Activated CD4-positive, CD25-positive, alpha-beta regulatory T cell treated with anti-CD3 and anti-CD28 coated beads, Interleukin-2, amount 50 U/mL, for 72 hours (primary cell): Measurements from ENCODE around the gene DCTPP1.
A peak's percentile ranks its signal among the peaks of the same experiment; 100 is the strongest.

Source experiments
- DNase-seq: peaks from one replicate; pipeline ENCODE4 v3.0.0; 2021

The DCTPP1 gene

DNA sequence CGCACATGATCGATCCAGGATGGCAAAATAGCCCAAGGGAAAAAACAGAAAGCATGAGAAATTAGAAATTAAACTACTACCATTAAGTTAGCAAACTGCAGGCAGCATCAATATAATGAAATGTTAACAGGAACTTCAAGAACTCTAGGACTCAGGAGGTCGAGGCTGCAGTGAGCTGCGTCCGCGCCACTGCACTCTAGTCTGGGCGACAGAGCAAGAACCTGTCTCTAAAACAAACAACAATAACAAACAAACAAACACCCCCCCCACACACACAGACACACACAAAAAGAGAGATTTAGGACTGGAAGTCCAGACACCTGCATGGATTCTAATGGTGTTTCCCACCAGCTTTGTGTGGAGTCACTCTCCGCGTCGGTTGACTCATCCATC lies 16.4 kb upstream of the DCTPP1 start:
- no peak for DNase-seq

DNA sequence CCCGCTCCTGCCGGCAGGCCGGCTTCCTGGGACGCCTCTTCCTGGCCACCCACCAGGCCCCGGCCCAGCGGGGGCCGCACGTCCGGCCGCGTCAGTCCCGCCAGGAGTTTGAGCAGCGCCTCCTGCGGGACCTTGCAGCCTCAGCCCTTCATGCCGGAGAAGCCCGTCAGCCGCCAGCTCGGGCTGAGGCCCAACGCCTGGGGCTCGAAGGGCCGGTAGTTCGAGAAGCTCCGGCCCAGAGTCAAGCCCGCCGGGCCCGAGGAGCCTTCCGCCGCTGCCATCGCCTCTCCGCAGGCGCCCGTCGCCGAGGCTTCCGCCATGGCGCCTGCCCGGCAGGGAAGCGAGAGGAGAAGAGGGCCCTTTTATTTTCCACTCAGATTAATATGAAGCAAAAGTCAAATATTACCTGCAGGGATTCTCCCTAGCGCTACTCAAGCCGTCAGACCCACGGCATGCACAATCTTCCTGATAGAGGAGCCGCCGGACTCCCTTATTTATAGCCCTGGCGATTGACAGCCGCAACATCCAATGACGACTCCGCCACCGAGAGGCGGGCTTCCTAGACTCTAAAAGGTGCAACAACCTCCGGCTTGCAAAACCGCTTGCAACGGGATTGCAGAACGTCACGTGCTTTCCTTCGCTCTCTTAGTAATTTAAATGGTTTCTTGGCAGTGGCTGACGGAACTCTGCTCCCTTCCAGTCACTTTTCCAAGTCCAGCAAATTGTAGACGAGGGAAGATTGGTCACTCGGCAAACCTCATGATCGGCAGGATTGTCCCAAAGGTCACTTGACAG lies 15.8 kb upstream of the DCTPP1 start, which contains the start of gene SEPHS2:
Gene SEPHS2 (minus strand): TSS at position 467 of the 795 bp plus-strand sequence. CDS start 147 bp downstream, at position 320.
- peak; percentile 96 for DNase-seq

DNA sequence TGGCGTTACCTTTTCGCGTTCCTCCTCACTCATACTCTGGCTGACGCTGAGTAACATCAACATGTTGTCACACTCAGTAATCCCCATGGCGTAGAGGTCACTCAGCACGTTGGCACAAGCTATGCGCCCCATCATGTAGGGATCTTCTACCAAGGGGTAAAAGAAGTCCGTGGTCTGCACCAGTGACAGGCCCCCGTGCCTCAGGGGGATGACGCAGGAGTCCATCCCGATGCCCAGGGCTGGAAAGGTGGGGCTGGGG lies 15.2 kb upstream of the DCTPP1 start:
- DNase-seq, result no peak

DNA sequence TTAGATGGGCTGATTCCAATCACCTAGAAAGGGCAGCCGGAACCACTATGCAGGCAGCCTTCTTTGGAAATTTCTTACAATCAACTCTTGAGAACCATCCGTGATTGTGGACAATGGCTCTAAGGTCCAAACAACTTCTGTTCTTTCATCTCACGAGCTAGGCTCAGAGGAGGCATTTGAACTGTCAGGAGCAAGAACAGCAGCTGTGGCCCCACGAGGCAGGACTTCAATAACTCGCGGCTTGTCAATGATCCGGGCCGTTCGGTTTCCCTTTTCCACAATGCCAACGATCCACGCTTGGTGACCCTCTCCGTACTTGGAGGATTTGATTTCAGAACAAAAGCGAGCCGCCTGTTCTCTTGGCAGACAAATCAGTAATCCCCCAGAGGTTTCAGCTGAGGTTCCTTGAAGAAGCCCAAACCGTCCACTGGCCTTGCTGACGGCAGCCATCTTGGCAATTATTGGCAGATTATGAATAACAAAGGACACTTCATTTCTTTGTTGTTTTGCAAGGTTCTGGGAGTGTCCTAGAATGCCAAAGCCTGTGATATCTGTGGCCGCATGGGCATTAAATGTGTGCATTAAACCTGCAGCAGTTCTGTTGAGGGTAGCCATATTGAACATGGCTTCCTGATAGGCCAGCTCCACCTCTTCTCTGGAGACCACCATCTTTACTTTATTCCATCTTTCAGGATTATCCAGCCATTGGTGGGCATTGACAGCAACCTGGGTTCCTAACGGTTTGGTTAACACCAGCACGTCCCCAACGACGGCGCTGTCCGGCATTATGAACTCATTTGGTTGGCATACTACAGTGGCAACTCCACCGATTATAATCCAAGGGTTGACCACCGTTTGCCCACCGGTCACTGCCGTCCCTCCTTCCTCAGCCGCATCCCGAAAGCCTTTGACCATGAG lies 14.7 kb upstream of the DCTPP1 start:
- no peak for DNase-seq

DNA sequence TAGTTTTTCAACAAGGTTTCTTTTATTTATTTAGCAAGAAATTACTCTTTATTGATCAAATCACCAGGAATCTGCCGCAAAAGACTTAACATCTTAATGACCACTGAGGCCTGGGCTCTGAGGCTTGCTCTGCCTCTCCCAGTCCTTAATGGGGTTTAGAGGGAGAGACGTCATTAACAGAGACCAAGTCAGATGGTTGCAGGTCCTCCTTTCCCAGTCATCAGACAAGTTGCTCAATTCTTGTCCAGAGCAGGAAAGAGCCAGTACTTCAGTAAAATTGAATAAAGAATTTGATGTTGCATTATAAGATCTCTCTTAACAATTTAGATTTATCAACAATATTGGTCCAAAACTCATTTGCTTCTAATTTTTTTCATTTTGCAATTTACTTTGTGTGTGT lies 13.8 kb upstream of the DCTPP1 start:
- DNase-seq, result no peak

- DNase-seq, result no peak
Measured at GRCh38 chr16:30439720-30440348, 10.0 kb upstream of the DCTPP1 start.

DNA sequence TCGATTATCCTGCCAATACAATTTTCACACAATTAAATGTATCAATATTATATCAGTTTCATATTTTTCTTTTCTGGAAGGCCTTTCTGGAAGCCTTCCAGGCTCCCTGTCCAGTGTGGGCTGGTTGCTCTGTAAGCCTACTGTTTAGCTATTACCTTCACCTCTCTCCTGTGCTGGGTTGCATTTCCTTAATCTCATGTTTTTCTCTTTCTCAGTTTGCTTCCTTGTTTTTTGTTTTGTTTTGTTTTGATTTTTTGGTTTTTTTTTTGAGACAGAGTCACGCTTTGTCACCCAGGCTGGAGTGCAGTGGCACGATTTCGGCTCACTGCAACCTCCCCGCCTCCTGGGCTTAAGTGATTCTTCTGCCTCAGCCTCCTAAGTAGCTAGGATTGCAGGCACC lies 9.0 kb upstream of the DCTPP1 start:
- no peak for DNase-seq

DNA sequence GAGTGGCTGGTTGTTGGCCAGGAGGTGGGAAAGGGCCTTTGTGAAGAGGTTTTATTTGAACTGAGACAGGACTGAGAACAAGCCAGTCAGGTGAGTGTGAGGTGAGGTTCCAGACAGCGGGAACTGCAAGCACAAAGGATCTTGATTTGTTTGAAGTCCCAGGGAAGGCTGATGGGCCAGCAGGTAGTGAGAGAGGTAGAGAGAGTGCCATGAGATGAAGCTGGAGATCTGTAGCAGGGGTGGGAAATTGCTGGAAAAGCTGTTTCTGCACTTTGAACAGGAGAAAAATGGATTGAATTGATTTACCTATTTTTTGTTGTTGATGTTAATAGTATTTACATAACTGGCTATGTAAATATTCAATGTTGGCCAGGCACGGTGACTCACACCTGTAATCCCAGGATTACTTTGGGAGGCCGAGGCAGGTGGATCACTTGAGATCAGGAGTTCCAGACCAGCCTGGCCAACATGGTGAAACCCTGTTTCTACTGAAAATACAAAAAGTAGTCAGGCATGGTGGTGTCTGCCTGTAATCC lies 7.7 kb upstream of the DCTPP1 start:
- no peak for DNase-seq

DNA sequence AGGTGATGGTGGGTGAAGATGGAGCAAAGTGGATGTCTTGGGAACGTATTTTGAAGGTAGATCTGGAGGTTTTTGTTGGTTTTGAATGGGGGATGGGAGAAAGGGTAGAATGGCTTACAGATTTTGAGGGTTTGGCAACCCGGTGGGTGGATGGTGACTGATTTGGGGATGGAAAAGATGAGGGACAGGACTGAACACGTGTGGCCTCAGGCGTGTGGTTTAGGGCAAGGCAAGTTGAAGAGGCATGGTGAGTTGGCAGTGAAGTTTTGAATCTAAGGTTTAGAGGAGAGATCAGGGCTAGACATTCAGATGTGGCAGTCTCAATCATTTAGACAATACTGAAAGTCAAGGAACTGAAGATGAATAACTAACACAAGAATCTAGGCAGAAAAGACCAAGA lies 5.0 kb upstream of the DCTPP1 start:
- no peak for DNase-seq

DNA sequence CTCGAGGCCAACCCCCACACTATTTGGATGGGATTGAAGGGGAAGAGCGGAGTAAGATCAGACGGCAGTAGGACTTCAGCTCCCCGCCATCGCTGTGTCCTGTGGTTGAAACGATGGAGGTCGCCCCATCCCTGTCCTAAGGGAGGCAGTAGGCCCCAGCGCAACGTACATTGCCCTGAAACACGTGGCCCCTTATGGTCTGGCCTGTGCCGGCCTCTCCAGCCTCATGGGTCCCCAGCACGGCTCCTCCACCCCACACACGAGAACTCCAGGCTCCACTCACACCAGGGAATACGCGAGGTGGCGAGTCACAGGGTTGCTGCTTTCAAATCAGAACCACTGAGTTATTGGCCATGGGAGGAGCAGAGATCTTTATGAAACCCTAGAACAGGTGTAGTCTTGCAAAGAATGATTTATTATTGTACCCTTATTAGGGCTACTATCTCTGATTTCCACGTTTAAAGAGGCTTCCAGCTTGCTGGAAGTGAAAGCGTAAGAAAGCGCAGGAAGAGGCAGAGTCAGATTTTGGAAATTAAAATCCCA lies 669 bp upstream of the DCTPP1 start:
- DNase-seq, result no peak

- no peak for DNase-seq
Measured at GRCh38 chr16:30429418-30429677, 482 bp downstream of the DCTPP1 start.

GRCh38 chr16:30428055-30428454 lies 1.8 kb downstream of the DCTPP1 start:
- DNase-seq, result no peak

DNA sequence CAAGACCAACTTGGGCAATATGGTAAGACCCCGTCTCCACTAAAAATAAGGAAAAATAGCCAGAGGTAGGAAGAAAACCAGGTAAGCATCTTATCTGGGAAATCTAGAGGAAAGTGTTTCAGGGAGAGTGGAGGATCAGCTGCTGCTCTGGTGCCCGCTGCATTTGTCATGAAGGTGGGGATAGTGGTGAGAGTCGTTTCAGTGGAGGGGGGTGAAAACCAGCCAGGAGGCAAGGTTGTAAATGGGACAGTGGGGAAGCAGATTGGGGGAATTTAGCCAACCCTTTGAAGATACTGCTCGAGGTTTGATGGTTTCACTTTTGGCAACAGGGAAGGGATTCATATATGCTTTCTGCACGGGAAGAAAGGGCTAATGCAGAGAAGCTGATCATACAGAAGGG lies 8.8 kb downstream of the DCTPP1 start:
- DNase-seq, result no peak

DNA sequence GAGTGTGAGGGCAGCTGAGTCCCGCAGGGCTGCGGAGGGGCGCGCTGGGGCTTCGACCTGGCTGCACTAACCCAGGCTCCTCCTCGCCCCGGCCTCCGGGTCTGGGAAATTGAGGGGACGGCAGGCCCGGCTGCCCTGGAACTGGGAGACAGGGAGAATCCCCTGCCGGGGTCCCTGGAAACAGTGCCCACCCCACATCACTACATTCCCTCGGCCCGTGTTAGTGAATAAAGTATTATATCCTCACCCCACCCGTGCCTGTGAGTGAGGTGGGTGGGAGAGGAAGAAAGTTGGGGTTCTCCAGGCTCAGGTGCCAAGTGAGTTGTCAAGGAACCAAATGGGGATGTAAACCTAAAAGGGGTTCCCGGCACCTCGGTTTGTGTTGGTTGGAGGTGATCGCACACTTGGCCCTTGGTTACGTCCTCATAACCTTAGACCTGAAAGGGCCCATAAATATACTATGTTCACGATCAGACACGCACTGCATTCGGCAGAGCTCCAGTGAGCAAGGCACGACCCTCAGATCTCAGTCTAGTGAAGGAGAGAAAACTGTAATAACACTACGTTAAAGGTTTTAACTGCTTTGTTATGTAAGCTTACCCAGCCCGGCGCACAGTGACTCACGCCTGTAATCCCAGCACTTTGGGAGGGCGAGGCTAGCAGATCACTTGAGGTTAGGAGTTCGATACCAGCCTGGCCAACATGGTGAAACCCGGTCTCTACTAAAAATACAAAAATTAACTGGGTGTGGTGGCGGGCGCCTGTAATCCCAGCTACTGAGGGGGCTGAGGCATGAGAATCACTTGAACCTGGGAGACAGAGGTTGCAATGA lies 11.3 kb downstream of the DCTPP1 start:
- DNase-seq, result no peak

DNA sequence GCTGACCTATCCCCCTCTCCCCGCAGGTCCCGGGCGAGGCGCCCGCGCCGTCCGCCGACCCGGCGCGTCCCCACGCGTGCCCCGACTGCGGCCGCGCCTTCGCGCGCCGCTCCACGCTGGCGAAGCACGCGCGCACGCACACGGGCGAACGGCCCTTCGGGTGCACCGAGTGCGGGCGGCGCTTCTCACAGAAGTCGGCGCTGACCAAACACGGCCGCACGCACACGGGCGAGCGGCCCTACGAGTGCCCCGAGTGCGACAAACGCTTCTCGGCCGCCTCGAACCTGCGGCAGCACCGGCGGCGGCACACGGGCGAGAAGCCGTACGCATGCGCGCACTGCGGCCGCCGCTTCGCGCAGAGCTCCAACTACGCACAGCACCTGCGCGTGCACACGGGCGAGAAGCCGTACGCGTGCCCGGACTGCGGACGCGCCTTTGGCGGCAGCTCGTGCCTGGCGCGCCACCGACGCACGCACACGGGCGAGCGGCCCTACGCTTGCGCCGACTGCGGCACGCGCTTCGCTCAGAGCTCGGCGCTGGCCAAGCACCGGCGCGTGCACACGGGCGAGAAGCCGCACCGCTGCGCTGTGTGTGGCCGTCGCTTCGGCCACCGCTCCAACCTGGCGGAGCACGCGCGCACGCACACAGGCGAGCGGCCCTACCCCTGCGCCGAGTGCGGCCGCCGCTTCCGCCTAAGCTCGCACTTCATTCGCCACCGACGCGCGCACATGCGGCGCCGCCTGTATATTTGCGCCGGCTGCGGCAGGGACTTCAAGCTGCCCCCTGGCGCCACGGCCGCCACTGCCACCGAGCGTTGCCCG lies 12.1 kb downstream of the DCTPP1 start:
- DNase-seq, result peak; percentile 87

- DNase-seq, result no peak
Measured at GRCh38 chr16:30416624-30417528, 13.0 kb downstream of the DCTPP1 start.

DNA sequence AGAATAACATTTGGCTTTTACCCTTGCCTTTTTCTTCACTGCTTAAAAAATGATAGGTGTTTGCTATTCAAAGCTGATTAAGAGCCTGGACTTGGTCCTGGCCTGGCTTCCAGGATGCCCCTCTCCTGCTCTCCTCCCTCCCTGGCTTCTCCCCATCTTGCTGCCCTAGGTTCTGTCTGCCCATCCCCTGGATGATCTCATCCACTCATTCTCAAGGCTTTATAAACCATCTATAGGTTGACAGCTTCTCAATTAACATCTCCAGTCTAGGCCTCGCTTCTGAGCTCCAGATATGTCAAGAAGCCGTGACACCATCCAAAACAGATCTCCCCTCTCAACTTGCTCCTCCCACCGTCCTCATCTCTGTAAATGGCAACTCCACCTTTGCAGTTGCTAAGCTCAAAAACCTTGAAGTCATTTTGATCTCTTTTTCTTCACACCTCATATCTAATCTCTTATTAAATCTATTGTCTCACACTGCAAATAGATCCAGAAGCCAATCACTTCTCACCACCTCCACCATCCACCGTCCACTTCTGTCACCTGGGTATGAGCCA lies 13.7 kb downstream of the DCTPP1 start:
- DNase-seq, result no peak

DNA sequence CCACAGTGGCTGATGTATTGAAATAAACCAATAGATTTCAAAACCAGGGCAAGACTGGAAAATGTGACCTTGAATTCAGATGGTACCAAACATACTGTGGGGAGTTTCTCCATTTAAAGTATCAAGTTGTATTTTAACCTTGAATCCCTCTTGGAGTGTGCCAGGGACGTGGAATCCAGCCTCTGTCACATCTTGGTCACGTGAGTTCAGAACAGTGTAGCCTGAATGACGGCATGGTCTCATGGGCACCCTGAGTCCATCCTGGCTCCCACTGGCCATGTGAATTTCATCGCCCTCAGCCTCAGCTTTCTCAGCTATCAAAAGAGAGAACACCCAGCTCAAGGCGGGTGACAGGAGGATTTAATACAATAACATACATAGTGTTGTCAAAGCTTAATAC lies 15.7 kb downstream of the DCTPP1 start:
- DNase-seq, result no peak

GRCh38 chr16:30413112-30413806 lies 16.6 kb downstream of the DCTPP1 start:
- DNase-seq, result no peak
